ENCODE results near the gene HOXA6. TPM values are rescaled to one million over a fixed set of nuclear protein-coding genes. Genes with fewer than 3 reads are reported as not detected.

HOXA6 gene
- total RNA-seq, 1 experiment from 2014 or later, result 12.7 TPM

DNA sequence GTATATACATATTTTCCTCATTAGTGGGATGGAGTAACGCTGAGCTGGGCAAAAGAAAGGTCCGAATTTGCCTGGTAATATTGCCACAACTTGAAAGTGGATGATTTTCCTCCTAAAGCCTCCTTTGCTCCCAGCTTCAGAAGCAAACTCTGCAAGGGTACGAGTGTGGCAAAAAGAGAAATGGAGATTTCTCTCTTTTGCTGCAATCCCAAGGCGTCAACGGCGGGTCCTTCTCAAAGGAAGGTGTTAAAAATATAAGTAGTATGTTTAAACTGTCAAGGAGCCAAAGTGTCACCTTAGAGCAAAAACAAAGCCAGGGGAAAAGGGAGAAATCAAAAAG lies 32.7 kb downstream of the HOXA6 start:
- no TSS peak for BruUV-seq (replicated peaks)
- Histone ChIP-seq H3K9me2 (ENCODE audit: insufficient read depth) (no peaks in the 10 kb centered on the region), H2AFZ (ENCODE audit: low read depth, low read length, poor library complexity, severe bottlenecking) (no peak overlapping the region), H3K27me3 (ENCODE audit: insufficient read depth, low read length) (peaks cover 10% of the 10 kb centered on the region; the same call in 1 of the 2 replicates), H3K79me2 (ENCODE audit: insufficient read depth, low read length) (peaks cover 20% of the 10 kb centered on the region), H3K4me1 (ENCODE audit: control insufficient read depth in 1 of 2, insufficient read depth in 2 of 2, low read length in 2 of 2) (peaks cover 62 to 77% of the 10 kb centered on the region in 2 experiments), H3K9ac (ENCODE audit: low read length) (peak overlapping the region; percentile 72), H3K9me3 (ENCODE audit: control insufficient read depth in 1 of 2, insufficient read depth in 1 of 2, low read depth in 1 of 2, low read length in 2 of 2) (no peaks in the 10 kb centered on the region), H3K4me3 (replicated peaks in 1 of 2; ENCODE audit: low read depth in 1 of 2, low read length in 2 of 2) (peak overlapping the region; percentile 47 to 60), H3K36me3 (ENCODE audit: control insufficient read depth in 1 of 2, insufficient read depth in 2 of 2, low read length in 2 of 2) (no peaks in the 10 kb centered on the region), H3K4me2 (ENCODE audit: low read length) (peak overlapping the region; percentile 92), H4K20me1 (ENCODE audit: insufficient read depth) (no peaks in the 10 kb centered on the region), H3K27ac (ENCODE audit: low read depth, low read length) (peak overlapping the region; percentile 46)
- no peak for TF ChIP-seq CBX3 (IDR thresholded peaks at IDR 0.05; ENCODE audit: low read depth)
- no peak for TF ChIP-seq ZFX (IDR thresholded peaks at IDR 0.05)
- TF ChIP-seq RAD21 (IDR thresholded peaks at IDR 0.05; ENCODE audit: low read depth), result no peak
- no peak for TF ChIP-seq EZH2phosphoT487 (IDR thresholded peaks at IDR 0.05; ENCODE audit: borderline replicate concordance)
- no peak for TF ChIP-seq TCF7L2 (IDR thresholded peaks at IDR 0.05; ENCODE audit: borderline replicate concordance, extremely low read depth, insufficient read depth, insufficient read length)
- TF ChIP-seq CEBPB (IDR thresholded peaks at IDR 0.05; ENCODE audit: low read depth), result no peak
- no peak for TF ChIP-seq EGR1 (IDR thresholded peaks at IDR 0.05; ENCODE audit: low read depth)
- TF ChIP-seq, protein P1, sequence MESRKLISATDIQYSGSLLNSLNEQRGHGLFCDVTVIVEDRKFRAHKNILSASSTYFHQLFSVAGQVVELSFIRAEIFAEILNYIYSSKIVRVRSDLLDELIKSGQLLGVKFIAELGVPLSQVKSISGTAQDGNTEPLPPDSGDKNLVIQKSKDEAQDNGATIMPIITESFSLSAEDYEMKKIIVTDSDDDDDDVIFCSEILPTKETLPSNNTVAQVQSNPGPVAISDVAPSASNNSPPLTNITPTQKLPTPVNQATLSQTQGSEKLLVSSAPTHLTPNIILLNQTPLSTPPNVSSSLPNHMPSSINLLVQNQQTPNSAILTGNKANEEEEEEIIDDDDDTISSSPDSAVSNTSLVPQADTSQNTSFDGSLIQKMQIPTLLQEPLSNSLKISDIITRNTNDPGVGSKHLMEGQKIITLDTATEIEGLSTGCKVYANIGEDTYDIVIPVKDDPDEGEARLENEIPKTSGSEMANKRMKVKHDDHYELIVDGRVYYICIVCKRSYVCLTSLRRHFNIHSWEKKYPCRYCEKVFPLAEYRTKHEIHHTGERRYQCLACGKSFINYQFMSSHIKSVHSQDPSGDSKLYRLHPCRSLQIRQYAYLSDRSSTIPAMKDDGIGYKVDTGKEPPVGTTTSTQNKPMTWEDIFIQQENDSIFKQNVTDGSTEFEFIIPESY (IDR thresholded peaks at IDR 0.05; ENCODE audit: extremely low read depth, insufficient replicate concordance, low read length), result no peak
- no peak for TF ChIP-seq SP1 (IDR thresholded peaks at IDR 0.05; ENCODE audit: low read depth)
- no peak for TF ChIP-seq YY1 (IDR thresholded peaks at IDR 0.05; ENCODE audit: extremely low read depth, insufficient replicate concordance, low read depth, low read length)
- no peak for TF ChIP-seq JUND (IDR thresholded peaks at IDR 0.05)
- no peak for TF ChIP-seq ZNF274 (IDR thresholded peaks at IDR 0.05; ENCODE audit: low read depth, low read length)
- no peak for TF ChIP-seq ELF1 (IDR thresholded peaks at IDR 0.05; ENCODE audit: borderline replicate concordance, low read depth)
- no peak for TF ChIP-seq CTCF (IDR thresholded peaks at IDR 0.05 in 2 of 3, conservative IDR thresholded peaks at IDR 0.05 in 1 of 3; ENCODE audit: borderline replicate concordance in 1 of 3, insufficient read depth in 1 of 3, low read depth in 2 of 3, low read length in 2 of 3)
- CTCF ChIA-PET, result interaction anchor here (1.1 kb wide), 1 partner anchor 36 kb away, joined by 3 read pairs; no protein-coding TSS in a partner anchor
- RAD21 ChIA-PET (ENCODE audit: low non-redundant PET in 1 of 2, low total read pairs in 2 of 2, uncharacterized antibody in 2 of 2, unreplicated experiment in 2 of 2), result interaction anchor here (0.6 to 1.5 kb wide), 5 partner anchors 18 to 259 kb away, joined by 3 to 4 read pairs (median 3); partner anchors contain the start of gene HOXA1 (in 1 of the 2)
- no peak for DNase-seq (ENCODE audit: low read depth, low spot score)
- peak; percentile 4 for ATAC-seq
- POLR2A ChIA-PET, result interaction anchor here (0.9 to 2.4 kb wide), 6 partner anchors 10 to 250 kb away, joined by 3 to 8 read pairs (median 4); partner anchors contain the start of genes HOXA1, HOXA4 and SKAP2
- intact Hi-C loops (cut with micrococcal nuclease), result loop anchor here (1.0 to 2.0 kb wide), 2 partner anchors 16 to 19 kb away; partner anchors contain the start of gene HOXA4

Measured in HCT116 (cell line).